MM.1S (cell line): Measurements from ENCODE around the gene PRKG1.
A peak's percentile ranks its signal among the peaks of the same experiment; 100 is the strongest.
"Not testable (repeated sequence)": the region's sequence is repeated elsewhere in the genome, so short reads cannot be mapped to it uniquely, and the experiment has no call there.

Experiments
- DNase-seq: peaks from one replicate; pipeline ENCODE4 v3.0.0-alpha.2; 2015
- H2AFZ ChIP-seq: fragments of 300-600 bp; sonication (generic); 2 replicates; pipeline ENCODE4 v1.6.0; 2016; ENCODE audit warnings: antibody characterized with exemption, low read length
- H3F3A ChIP-seq: fragments of 300-600 bp; sonication (generic); 2 replicates; pipeline ENCODE4 v1.6.1; 2016; ENCODE audit warnings: mild to moderate bottlenecking, antibody characterized with exemption, low read length, moderate library complexity, mixed read lengths; ENCODE audit not compliant: insufficient read depth
- H3K27ac ChIP-seq: fragments of 300-600 bp; sonication (generic); 2 replicates; pipeline ENCODE4 v1.5.1; 2016; ENCODE audit warnings: mild to moderate bottlenecking, low read length
- H3K27me3 ChIP-seq: fragments of 300-600 bp; sonication (generic); replicated peaks from 2 replicates; pipeline ENCODE4 v1.6.0; 2016; ENCODE audit warnings: low read length; ENCODE audit not compliant: insufficient read depth
- H3K36me3 ChIP-seq: fragments of 300-600 bp; sonication (generic); replicated peaks from 2 replicates; pipeline ENCODE4 v1.6.1; 2016; ENCODE audit warnings: mild to moderate bottlenecking, low read length, mixed read lengths; ENCODE audit not compliant: insufficient read depth
- H3K4me1 ChIP-seq: fragments of 300-600 bp; sonication (generic); 2 replicates; pipeline ENCODE4 v1.6.1; 2016; ENCODE audit warnings: low read length, mixed read lengths
- H3K4me2 ChIP-seq: fragments of 300-600 bp; sonication (generic); 2 replicates; pipeline ENCODE4 v1.6.0; 2016; ENCODE audit warnings: low read depth, low read length
- H3K4me3 ChIP-seq: fragments of 300-600 bp; sonication (generic); 2 replicates; pipeline ENCODE4 v1.5.1; 2016; ENCODE audit warnings: low read length, mixed read lengths
- H3K79me2 ChIP-seq: fragments of 300-600 bp; sonication (generic); 2 replicates; pipeline ENCODE4 v1.6.1; 2016; ENCODE audit warnings: mixed run types, low read length, mixed read lengths
- H3K9ac ChIP-seq: fragments of 300-600 bp; sonication (generic); 2 replicates; pipeline ENCODE4 v1.6.1; 2016; ENCODE audit warnings: low read length, mixed read lengths
- H3K9me2 ChIP-seq: fragments of 300-600 bp; sonication (generic); replicated peaks from 2 replicates; pipeline ENCODE4 v1.6.1; 2016; ENCODE audit warnings: mild to moderate bottlenecking, low read length, mixed read lengths; ENCODE audit not compliant: insufficient read depth
- H3K9me3 ChIP-seq: fragments of 300-600 bp; sonication (generic); replicated peaks from 2 replicates; pipeline ENCODE4 v1.6.1; 2016; ENCODE audit warnings: mild to moderate bottlenecking, low read length, mixed read lengths; ENCODE audit not compliant: insufficient read depth
- H4K20me1 ChIP-seq: fragments of 300-600 bp; sonication (generic); 2 replicates; pipeline ENCODE4 v1.6.1; 2016; ENCODE audit warnings: mild to moderate bottlenecking, low read length, moderate library complexity, mixed read lengths; ENCODE audit not compliant: insufficient read depth
- EZH2 ChIP-seq: fragments of 300-600 bp; sonication (generic); optimal IDR thresholded peaks from 2 replicates; pipeline ENCODE3; 2017; ENCODE audit warnings: low read depth, mild to moderate bottlenecking, antibody characterized with exemption, low read length, mixed read lengths
- EZH2phosphoT487 ChIP-seq: fragments of 300-600 bp; sonication (generic); IDR thresholded peaks from 2 replicates; pipeline ENCODE4 v1.6.1; 2018; ENCODE audit warnings: antibody characterized with exemption, low read length
- TF ChIP-seq, protein P1 (sequence below): fragments of 300-600 bp; sonication (generic); IDR thresholded peaks from 2 replicates; pipeline ENCODE4 v1.5.1; 2016; ENCODE audit warnings: antibody characterized with exemption, low read length, mixed read lengths

Gene PRKG1

DNA sequence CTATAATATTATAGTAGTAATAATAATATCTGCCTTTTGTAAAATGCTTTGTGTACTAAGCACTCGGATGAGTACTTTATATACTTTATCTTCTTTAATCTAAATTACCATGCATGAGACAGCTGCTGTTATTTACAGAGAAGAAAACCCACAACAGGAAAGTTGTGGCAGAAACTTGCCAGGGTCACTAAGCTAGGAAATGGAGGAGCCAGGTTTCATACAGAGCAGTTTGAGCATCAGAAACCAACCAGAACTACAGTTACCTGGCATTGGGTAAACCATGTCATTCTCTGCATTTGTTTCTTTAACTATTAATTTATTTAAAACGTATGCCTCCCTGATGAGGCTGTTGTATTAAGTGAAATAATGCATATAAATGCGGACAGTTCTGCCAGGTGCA lies 495.2 kb downstream of the PRKG1 start:
- Histone ChIP-seq H3K9ac (no peak overlapping the region), H3K9me3 (no peaks in the 10 kb centered on the region), H4K20me1 (no peaks in the 10 kb centered on the region), H3K36me3 (no peaks in the 10 kb centered on the region), H3F3A (no peaks in the 10 kb centered on the region), H2AFZ (no peak overlapping the region), H3K27me3 (no peaks in the 10 kb centered on the region), H3K4me2 (no peak overlapping the region; the same call in 1 of the 2 replicates), H3K79me2 (no peaks in the 10 kb centered on the region), H3K9me2 (no peaks in the 10 kb centered on the region), H3K4me3 (no peak overlapping the region), H3K4me1 (0 out of 2 replicates have a peak, but pooled peaks cover 4% of the 10 kb centered on the region), H3K27ac (no peak overlapping the region)
- no peak for TF ChIP-seq EZH2
- TF ChIP-seq EZH2phosphoT487: no peak
- TF ChIP-seq, protein P1, sequence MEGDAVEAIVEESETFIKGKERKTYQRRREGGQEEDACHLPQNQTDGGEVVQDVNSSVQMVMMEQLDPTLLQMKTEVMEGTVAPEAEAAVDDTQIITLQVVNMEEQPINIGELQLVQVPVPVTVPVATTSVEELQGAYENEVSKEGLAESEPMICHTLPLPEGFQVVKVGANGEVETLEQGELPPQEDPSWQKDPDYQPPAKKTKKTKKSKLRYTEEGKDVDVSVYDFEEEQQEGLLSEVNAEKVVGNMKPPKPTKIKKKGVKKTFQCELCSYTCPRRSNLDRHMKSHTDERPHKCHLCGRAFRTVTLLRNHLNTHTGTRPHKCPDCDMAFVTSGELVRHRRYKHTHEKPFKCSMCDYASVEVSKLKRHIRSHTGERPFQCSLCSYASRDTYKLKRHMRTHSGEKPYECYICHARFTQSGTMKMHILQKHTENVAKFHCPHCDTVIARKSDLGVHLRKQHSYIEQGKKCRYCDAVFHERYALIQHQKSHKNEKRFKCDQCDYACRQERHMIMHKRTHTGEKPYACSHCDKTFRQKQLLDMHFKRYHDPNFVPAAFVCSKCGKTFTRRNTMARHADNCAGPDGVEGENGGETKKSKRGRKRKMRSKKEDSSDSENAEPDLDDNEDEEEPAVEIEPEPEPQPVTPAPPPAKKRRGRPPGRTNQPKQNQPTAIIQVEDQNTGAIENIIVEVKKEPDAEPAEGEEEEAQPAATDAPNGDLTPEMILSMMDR: no peak
- DNase-seq: peak; percentile 58

- Histone ChIP-seq H3F3A (no peaks in the 10 kb centered on the region), H4K20me1 (no peaks in the 10 kb centered on the region), H3K4me3 (no peak overlapping the region), H3K9ac (no peak overlapping the region), H3K9me3 (no peaks in the 10 kb centered on the region), H3K36me3 (no peaks in the 10 kb centered on the region), H3K27ac (no peak overlapping the region), H3K27me3 (no peaks in the 10 kb centered on the region), H3K9me2 (no peaks in the 10 kb centered on the region), H2AFZ (no peak overlapping the region), H3K4me1 (no peaks in the 10 kb centered on the region), H3K4me2 (no peak overlapping the region), H3K79me2 (no peaks in the 10 kb centered on the region)
- TF ChIP-seq, protein P1: no peak
- TF ChIP-seq EZH2phosphoT487 (no peak), EZH2 (no peak)
- no peak for DNase-seq
These were observed 500.2 kb downstream of the PRKG1 start for GRCh38 chr10:51574248-51575048.

- H3K9me3 ChIP-seq, H3F3A ChIP-seq, H3K27ac ChIP-seq, H3K4me2 ChIP-seq, H3K9ac ChIP-seq, H3K4me3 ChIP-seq, H2AFZ ChIP-seq, H3K79me2 ChIP-seq, H3K27me3 ChIP-seq, H4K20me1 ChIP-seq, H3K36me3 ChIP-seq, H3K4me1 ChIP-seq, DNase-seq, H3K9me2 ChIP-seq: not testable (repeated sequence)
These were observed 506.9 kb downstream of the PRKG1 start for GRCh38 chr10:51581196-51581595.

GRCh38 chr10:51583976-51584375 lies 509.7 kb downstream of the PRKG1 start:
- no peaks in the 10 kb centered on the region for H3K27me3 ChIP-seq
- H2AFZ ChIP-seq: no peak overlapping the region
- H3F3A ChIP-seq: no peaks in the 10 kb centered on the region
- no peak overlapping the region for H3K9ac ChIP-seq
- no peak overlapping the region for H3K4me3 ChIP-seq
- no peaks in the 10 kb centered on the region for H3K9me3 ChIP-seq
- TF ChIP-seq, protein P1: no peak
- TF ChIP-seq EZH2: no peak
- TF ChIP-seq EZH2phosphoT487: no peak
- H4K20me1 ChIP-seq: no peaks in the 10 kb centered on the region
- no peak for DNase-seq
- H3K4me2 ChIP-seq: no peak overlapping the region
- H3K27ac ChIP-seq: no peak overlapping the region
- no peaks in the 10 kb centered on the region for H3K79me2 ChIP-seq
- H3K36me3 ChIP-seq: no peaks in the 10 kb centered on the region
- no peaks in the 10 kb centered on the region for H3K9me2 ChIP-seq
- no peaks in the 10 kb centered on the region for H3K4me1 ChIP-seq
